ENCODE data around the gene SULT1C2.
"Not testable (repeated sequence)": the region's sequence is repeated elsewhere in the genome, so short reads cannot be mapped to it uniquely, and the experiment has no call there.

SULT1C2 gene

DNA sequence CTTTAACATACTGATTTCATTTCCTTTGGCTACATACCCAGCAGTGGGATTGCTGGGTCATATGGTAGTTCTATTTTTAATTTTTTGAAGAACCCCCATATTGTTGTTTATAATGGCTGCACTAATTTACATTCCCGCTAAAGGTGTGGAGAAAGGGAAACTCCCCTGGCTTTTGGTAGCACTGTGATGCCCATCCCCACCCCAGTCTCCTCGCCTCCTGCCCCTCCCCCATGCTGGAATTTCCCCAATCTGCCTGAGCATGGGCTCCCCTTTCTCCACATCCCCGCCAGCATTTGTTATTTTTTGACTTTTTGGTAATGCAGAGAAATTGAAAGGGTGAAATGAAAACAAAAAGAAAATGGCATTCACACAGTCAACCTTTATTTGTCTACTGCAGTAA is 59.1 kb downstream of the SULT1C2 start:
- TF ChIP-seq, protein P1, sequence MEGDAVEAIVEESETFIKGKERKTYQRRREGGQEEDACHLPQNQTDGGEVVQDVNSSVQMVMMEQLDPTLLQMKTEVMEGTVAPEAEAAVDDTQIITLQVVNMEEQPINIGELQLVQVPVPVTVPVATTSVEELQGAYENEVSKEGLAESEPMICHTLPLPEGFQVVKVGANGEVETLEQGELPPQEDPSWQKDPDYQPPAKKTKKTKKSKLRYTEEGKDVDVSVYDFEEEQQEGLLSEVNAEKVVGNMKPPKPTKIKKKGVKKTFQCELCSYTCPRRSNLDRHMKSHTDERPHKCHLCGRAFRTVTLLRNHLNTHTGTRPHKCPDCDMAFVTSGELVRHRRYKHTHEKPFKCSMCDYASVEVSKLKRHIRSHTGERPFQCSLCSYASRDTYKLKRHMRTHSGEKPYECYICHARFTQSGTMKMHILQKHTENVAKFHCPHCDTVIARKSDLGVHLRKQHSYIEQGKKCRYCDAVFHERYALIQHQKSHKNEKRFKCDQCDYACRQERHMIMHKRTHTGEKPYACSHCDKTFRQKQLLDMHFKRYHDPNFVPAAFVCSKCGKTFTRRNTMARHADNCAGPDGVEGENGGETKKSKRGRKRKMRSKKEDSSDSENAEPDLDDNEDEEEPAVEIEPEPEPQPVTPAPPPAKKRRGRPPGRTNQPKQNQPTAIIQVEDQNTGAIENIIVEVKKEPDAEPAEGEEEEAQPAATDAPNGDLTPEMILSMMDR (IDR thresholded peaks at IDR 0.05; ENCODE audit: low read depth, low read length): no peak
- no peak for DNase-seq (ENCODE audit: low read depth in 2 of 2)
- no peak overlapping the region for H3K4me3 ChIP-seq (replicated peaks in 1 of 2; ENCODE audit: low read depth in 2 of 2, low read length in 2 of 2)

DNA sequence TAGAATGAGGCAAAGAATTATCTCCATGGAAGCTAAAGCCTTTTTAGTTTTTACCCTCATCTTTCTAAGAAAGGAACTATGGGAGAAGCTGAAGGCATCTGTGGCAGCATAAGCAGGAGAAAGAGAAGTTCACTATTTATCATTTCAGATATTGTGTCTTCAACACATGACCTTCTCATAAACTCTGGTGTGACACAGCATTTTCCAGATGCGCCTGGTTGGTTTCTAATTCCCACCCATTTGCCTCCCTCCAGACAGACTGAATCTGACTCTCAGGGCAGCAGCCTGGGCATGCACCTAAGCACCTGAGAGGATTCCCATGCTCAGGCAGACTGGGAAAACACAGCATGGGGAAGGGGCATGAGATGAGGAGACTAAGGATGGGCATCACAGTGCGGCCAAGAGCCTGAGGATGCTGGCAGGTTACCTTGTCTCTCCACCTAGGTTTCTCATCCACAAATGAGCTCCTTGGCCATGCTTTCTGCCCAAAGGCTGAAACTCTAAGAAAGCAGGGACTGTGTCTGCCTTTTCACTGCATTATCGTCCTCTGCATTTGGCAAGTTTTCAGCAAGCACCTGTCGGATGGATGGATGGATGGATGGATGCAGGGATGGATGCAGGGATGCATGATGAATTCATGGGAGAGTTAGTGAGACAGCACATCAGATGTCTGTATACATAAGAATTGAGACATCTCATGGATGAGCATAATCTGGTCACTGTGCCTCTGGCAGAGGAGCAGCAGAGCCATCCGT is 60.3 kb downstream of the SULT1C2 start:
- TF ChIP-seq, protein P1 (IDR thresholded peaks at IDR 0.05; ENCODE audit: low read depth, low read length): no peak
- no peak overlapping the region for H3K4me3 ChIP-seq (replicated peaks in 1 of 2; ENCODE audit: low read depth in 2 of 2, low read length in 2 of 2)
- no peak for DNase-seq (ENCODE audit: low read depth in 2 of 2)

DNA sequence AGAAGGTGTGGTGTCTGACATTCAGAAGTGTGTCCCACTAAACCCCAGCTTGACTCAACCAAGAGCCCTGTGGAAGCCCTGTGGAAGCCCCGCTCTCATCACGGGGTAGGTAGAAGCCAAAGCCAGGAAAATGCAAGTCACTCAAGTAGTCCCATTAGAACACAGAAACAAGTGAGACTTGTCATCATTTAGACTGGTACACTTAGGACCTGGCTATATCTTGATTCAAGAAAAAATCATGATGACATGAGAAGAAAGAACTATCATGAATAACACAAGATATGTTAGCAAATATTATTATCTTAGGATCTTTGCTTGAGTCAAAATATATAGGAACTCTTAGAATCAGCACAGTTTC is 60.9 kb downstream of the SULT1C2 start:
- H3K4me3 ChIP-seq (replicated peaks in 1 of 2; ENCODE audit: low read depth in 2 of 2, low read length in 2 of 2): no peak overlapping the region
- DNase-seq (ENCODE audit: low read depth in 2 of 2): no peak
- TF ChIP-seq, protein P1 (IDR thresholded peaks at IDR 0.05; ENCODE audit: low read depth, low read length): no peak

DNA sequence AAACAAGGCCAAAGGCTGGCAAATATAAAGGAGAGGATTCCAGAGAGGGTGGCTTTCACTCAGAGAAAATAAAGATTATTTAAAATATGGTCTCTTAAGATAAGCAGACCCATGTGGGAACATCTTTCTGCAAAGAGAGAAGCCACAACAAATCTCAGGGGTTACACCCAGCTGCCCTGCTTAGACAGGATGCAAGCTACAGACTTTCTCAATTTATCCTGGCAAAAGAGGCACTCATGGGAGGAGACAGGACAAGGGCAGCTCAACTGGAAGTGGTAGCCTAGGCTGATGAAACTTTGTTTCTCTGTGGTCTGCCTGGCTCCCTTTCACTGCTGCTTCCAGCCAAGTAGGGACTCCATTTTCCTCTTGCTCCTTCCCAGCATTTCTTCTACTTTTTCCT is 63.2 kb downstream of the SULT1C2 start:
- TF ChIP-seq, protein P1 (IDR thresholded peaks at IDR 0.05; ENCODE audit: low read depth, low read length): no peak
- DNase-seq (ENCODE audit: low read depth in 2 of 2): peak; percentile 43 to 45
- H3K4me3 ChIP-seq (replicated peaks in 1 of 2; ENCODE audit: low read depth in 2 of 2, low read length in 2 of 2): no peak overlapping the region

DNA sequence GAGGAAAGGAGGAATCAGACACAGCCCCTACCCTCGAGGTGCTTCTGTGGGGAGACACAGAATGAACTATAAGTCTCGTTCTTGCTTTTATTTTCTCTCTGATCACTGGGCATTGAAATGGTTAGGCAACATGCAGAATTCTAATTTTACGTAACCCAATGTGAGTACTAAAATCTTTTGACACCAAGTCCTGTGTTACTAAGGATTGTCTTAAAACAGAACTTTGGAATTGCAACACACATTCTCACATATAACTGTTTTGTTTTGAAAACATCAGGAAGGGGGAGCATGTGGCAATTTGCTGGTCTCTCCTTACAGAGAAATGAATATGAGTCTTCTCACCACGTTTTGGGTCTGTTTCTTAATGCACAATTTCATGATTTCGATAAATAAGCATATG is 65.4 kb downstream of the SULT1C2 start:
- DNase-seq (ENCODE audit: low read depth in 2 of 2): no peak
- H3K4me3 ChIP-seq (replicated peaks in 1 of 2; ENCODE audit: low read depth in 2 of 2, low read length in 2 of 2): no peak overlapping the region
- TF ChIP-seq, protein P1 (IDR thresholded peaks at IDR 0.05; ENCODE audit: low read depth, low read length): no peak

DNA sequence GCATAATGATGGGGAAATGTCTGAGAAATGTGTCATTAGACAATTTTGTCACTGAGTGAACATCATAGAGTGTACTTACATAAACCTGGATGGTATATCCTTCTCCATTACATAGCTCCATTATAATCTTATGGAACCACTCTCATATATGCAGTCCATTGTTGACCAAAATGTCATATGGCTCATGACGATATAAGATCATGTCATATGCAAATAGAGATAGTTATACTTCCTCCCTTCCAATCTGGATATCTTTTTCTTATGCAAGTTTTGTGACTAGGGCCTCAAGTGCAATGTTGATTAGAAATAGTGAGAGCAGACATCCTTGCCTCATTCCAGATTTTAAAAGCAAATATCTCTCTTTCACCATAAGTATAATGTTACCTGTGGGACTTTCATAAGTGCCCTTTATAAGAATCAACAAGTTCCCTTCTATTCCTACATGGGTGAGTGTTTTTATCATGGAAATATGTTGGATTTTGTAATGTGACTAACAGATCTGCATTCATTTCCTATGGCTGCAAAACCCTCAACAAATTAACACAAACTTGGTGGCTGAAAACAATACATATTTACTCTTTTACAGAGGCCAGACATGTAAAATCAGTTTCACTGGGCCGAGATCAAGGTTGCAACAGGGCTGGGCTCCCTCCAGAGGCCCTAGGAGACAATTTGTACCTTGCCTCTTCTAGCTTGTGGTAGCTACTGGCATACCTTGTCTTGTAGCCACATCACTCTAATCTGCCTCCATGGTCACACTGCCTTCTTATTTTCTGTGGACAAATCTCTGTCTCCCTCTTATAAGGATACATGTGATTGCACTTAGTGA is 67.4 kb downstream of the SULT1C2 start:
- DNase-seq (ENCODE audit: low read depth in 2 of 2): no peak
- TF ChIP-seq, protein P1 (IDR thresholded peaks at IDR 0.05; ENCODE audit: low read depth, low read length): no peak
- no peak overlapping the region for H3K4me3 ChIP-seq (replicated peaks in 1 of 2; ENCODE audit: low read depth in 2 of 2, low read length in 2 of 2)

DNA sequence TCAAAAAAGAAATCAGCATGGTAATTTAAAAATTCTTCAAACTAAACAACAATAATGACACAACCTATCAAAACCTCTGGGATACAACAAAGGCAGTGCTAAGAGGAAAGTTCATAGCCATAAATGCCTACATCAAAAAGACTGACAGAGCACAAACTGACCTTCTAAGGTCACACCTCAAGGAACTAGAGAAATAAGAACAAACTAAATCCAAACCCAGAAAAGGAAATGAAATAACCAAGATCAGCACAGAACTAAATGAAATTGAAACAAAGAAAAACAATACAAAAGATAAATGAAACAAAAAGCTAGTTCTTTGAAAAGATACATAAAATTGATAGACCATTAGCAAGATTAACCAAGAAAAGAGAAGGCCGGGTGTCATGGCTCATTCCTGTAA is 70.6 kb downstream of the SULT1C2 start:
- H3K4me3 ChIP-seq (replicated peaks in 1 of 2; ENCODE audit: low read depth in 2 of 2, low read length in 2 of 2); DNase-seq (ENCODE audit: low read depth in 2 of 2): not testable (repeated sequence)
